ENCODE data around the gene HECW1. TPM values are rescaled to one million over a fixed set of nuclear protein-coding genes. Genes with fewer than 3 reads are reported as not detected.
A peak's percentile ranks its signal among the peaks of the same experiment; 100 is the strongest.
"Not testable (repeated sequence)": the region's sequence is repeated elsewhere in the genome, so short reads cannot be mapped to it uniquely, and the experiment has no call there.

The HECW1 gene
- total RNA-seq, 1 donor: under 0.01 TPM

DNA sequence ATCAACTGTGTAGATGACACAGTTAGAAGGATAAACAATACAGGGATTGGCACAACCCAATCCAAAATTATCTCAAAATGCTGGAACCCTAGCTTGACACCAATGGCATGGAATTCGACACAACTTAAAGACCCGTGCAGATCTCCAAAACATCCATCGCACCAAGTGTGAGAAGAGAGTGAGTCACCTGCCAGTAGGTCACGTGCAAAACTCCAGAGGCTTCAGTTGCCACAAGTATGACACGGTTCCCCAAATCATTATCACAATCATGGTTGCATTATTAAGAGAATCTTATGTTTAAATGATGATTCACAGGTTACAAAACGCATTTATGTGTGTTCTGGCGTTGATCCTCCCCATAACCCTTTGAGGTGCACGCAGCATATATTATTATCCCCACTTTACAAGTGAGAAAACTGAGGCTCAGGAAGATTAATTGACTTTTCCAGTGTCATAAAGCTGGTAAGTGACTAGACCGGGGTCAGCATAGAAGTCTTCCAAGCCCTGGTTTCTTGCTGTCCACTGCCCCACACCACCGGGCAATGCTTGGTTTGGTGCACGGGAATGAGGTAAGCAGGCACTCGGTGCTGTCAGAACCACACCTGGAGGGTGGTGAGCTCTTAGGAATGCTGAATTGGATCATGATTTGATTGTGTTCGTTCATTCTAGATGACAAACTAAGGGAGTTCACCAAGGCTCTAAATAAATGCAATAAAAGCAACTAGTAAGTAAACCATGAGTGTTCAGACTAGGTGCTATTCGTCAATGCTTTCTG, 446.9 kb downstream of the HECW1 start:
- Histone ChIP-seq H3K27me3 (ENCODE audit: insufficient read depth, low read length) (peaks cover 9% of the 10 kb centered on the region), H3K4me3 (ENCODE audit: low read length) (no peak overlapping the region), H3K4me1 (ENCODE audit: insufficient read depth, low read length) (no peaks in the 10 kb centered on the region), H3K9me3 (ENCODE audit: low read depth, low read length) (no peaks in the 10 kb centered on the region)

- no peak overlapping the region for H3K4me3 ChIP-seq (ENCODE audit: low read length)
- H3K4me1 ChIP-seq (ENCODE audit: insufficient read depth, low read length): no peaks in the 10 kb centered on the region
- H3K27me3 ChIP-seq (ENCODE audit: insufficient read depth, low read length): peaks cover 9% of the 10 kb centered on the region
- H3K9me3 ChIP-seq (ENCODE audit: low read depth, low read length): no peaks in the 10 kb centered on the region
These were observed 447.5 kb downstream of the HECW1 start for GRCh38 chr7:43559946-43560335.

- no peaks in the 10 kb centered on the region for H3K4me1 ChIP-seq (ENCODE audit: insufficient read depth, low read length)
- peaks cover 9% of the 10 kb centered on the region for H3K27me3 ChIP-seq (ENCODE audit: insufficient read depth, low read length)
- no peaks in the 10 kb centered on the region for H3K9me3 ChIP-seq (ENCODE audit: low read depth, low read length)
- H3K4me3 ChIP-seq (ENCODE audit: low read length): no peak overlapping the region
These were observed 448.4 kb downstream of the HECW1 start for GRCh38 chr7:43560742-43561330.

DNA sequence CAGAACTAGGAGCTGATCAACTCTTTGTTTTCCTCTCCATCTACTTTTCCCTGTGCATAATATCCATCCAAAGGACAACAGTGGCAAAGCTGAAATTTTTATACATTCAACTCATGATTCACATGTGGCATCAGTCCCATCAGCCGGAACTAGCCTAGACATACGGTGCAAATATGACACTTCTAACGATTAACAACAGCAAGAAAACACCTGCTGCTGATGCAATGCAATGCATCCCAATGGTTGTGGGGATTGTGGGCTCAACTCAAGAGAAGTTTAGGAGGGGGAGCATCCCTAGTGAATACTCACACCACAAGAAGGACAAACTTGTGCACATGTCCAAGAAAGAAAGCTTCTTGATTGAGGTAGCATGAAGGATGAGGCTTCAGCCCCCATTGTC, 449.9 kb downstream of the HECW1 start:
- peaks cover 9% of the 10 kb centered on the region for H3K27me3 ChIP-seq (ENCODE audit: insufficient read depth, low read length)
- H3K4me1 ChIP-seq (ENCODE audit: insufficient read depth, low read length): no peaks in the 10 kb centered on the region
- H3K4me3 ChIP-seq (ENCODE audit: low read length): no peak overlapping the region
- H3K9me3 ChIP-seq (ENCODE audit: low read depth, low read length): no peaks in the 10 kb centered on the region

DNA sequence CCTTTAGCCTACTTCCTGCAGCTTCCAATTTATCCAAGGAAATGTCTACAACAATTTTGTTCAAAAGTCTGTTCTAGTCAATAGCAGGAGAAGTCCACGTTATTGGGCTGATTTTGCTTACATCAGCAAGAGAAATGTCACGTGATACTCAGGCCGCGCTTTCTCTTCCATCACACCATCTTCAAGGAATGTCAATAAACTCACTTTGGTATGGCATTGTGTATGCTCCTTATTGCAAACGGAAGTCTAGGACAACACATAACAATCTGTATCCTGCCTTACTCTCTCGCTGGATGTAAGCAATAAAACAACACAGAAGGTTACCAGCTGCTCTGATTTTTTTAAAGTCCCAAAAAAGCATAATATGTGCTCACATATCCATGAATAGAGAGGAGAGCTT, 453.3 kb downstream of the HECW1 start:
- no peaks in the 10 kb centered on the region for H3K9me3 ChIP-seq (ENCODE audit: low read depth, low read length)
- no peaks in the 10 kb centered on the region for H3K4me1 ChIP-seq (ENCODE audit: insufficient read depth, low read length)
- H3K4me3 ChIP-seq (ENCODE audit: low read length): no peak overlapping the region

GRCh38 chr7:43568529-43568928, 456.1 kb downstream of the HECW1 start:
- Histone ChIP-seq H3K4me1 (ENCODE audit: insufficient read depth, low read length) (peaks cover 18% of the 10 kb centered on the region), H3K27me3 (ENCODE audit: insufficient read depth, low read length) (peaks cover 6% of the 10 kb centered on the region), H3K9me3 (ENCODE audit: low read depth, low read length) (no peaks in the 10 kb centered on the region), H3K4me3 (ENCODE audit: low read length) (no peak overlapping the region)

More for the DNA sequence above, 453.3 kb downstream of the HECW1 start:
- H3K27me3 ChIP-seq (ENCODE audit: insufficient read depth, low read length): peaks cover 9% of the 10 kb centered on the region

DNA sequence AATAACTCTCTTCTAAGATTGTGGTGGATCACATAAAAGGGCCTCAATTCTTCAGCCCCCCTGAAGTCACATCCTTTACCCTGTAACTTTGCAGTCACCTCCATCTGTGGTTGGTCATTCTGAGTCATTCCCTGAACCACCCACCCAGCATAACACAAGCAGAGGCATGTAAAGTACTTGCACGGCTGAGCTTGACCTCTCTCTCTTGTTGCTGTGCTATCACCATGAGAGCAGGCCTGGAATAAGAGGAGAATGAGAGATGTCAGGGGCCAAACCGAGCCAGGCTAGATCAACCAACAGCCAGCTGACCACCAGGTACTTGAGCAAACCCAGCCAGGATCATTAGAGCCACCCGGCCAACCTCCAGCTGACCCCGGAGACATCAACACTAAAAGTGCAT, 457.0 kb downstream of the HECW1 start:
- peaks cover 18% of the 10 kb centered on the region for H3K4me1 ChIP-seq (ENCODE audit: insufficient read depth, low read length)
- H3K9me3 ChIP-seq (ENCODE audit: low read depth, low read length): no peaks in the 10 kb centered on the region
- no peak overlapping the region for H3K4me3 ChIP-seq (ENCODE audit: low read length)
- H3K27me3 ChIP-seq (ENCODE audit: insufficient read depth, low read length): no peaks in the 10 kb centered on the region

DNA sequence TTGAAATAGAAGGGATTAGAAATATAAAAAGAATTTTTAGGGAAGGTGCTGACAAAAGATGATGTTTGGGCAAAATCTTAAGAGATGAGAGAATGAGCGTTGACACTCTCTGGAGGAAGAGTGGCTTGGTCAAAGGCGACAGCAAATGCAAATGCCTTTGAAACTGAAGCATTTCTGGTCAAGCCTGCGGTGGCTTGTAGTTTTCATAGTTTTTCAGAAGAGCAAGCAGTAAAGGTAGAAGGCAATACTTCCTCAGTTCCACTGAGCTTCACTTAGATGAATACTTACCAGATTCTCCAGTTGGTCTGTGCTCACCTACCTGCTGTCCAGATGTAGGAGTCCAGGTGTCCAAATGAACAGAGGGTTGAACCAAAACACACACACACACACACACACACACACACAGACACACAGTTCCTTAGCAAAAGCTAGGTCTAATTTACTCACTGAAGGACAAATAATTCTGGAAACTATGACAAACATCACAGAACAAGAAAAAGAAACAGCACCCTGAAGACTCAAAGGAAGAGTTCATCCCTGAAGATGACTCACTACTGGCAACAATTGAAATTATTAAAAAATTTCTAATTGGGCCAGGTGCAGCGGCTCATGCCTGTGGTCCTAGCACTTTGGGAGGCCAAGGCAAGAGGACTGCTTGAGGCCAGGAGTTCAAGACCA, 458.4 kb downstream of the HECW1 start:
- Histone ChIP-seq H3K27me3 (ENCODE audit: insufficient read depth, low read length) (no peaks in the 10 kb centered on the region), H3K4me3 (ENCODE audit: low read length) (no peak overlapping the region), H3K9me3 (ENCODE audit: low read depth, low read length) (no peaks in the 10 kb centered on the region)

DNA sequence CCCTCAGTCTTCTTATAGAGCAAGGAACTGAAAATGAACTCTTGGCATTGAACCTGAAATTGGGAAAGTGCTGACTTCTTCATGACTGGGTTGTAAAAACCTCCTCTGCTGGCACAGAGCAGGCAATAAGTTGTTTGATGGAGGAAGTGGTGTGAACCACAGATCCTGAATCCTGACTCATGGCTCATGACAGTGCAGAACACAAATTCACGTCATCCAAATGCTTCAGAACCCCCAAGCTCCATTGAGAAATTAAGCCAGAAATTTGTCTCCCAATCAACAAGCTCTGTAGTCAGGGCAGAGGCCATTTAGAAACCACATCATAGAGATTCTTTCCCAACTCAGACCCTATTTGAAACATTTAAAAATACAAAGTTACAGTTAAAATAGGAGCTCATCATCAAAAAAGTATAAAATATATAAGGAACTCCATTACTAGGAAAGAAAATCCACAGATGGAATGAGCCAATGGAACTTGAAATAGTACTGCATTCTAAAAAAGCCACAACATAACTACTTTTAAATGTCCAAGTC, 460.1 kb downstream of the HECW1 start:
- Histone ChIP-seq H3K4me1 (ENCODE audit: insufficient read depth, low read length) (peaks cover 18% of the 10 kb centered on the region), H3K4me3 (ENCODE audit: low read length) (no peak overlapping the region), H3K27me3 (ENCODE audit: insufficient read depth, low read length) (no peaks in the 10 kb centered on the region), H3K9me3 (ENCODE audit: low read depth, low read length) (no peaks in the 10 kb centered on the region)

More for the DNA sequence above, 458.4 kb downstream of the HECW1 start:
- H3K4me1 ChIP-seq (ENCODE audit: insufficient read depth, low read length): peaks cover 18% of the 10 kb centered on the region

DNA sequence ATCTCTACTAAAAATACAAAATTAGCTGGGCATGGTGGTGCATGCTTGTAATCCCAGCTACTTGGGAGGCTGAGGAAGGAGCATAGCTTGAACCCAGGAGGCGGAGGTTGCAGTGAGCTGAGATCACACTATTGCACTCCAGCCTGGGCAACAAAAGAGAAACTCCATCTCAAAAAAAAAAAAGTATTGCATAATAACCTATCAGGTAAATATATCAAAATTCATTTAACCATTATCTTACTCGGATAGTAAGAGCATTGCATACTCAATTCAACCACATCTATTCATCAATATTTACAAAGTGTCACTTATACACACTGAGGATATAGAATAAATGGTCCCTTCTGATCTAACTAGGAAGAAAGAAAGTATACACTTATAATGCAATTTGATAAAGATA, 461.4 kb downstream of the HECW1 start:
- H3K27me3 ChIP-seq (ENCODE audit: insufficient read depth, low read length): not testable (repeated sequence)

GRCh38 chr7:43575506-43575905, 463.1 kb downstream of the HECW1 start:
- Histone ChIP-seq H3K4me1 (ENCODE audit: insufficient read depth, low read length) (peaks cover 18% of the 10 kb centered on the region), H3K27me3 (ENCODE audit: insufficient read depth, low read length) (peaks cover 2% of the 10 kb centered on the region), H3K4me3 (ENCODE audit: low read length) (no peak overlapping the region), H3K9me3 (ENCODE audit: low read depth, low read length) (no peaks in the 10 kb centered on the region)

More for the DNA sequence above, 461.4 kb downstream of the HECW1 start:
- peaks cover 18% of the 10 kb centered on the region for H3K4me1 ChIP-seq (ENCODE audit: insufficient read depth, low read length)
- H3K9me3 ChIP-seq (ENCODE audit: low read depth, low read length); H3K4me3 ChIP-seq (ENCODE audit: low read length): not testable (repeated sequence)

DNA sequence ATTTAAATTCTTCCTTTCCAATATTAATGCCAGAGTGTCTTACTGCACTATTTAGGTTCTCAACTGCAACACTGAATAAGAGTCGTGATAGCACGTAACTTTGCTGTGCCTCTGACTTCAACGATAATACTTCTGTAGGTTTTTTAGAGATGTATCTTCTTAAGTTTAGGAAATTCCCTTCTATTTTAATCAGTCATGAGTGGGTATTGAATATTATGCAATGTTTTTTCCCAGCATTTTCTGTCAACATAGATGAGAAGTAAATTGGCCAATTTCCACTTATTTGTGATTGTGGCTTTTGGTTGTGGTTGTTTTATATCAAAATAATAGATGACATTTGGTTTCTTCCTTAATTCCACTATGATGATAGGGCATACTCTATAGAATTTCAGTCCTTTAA, 463.8 kb downstream of the HECW1 start:
- Histone ChIP-seq H3K4me1 (ENCODE audit: insufficient read depth, low read length) (peaks cover 18% of the 10 kb centered on the region), H3K27me3 (ENCODE audit: insufficient read depth, low read length) (peaks cover 9% of the 10 kb centered on the region), H3K9me3 (ENCODE audit: low read depth, low read length) (no peaks in the 10 kb centered on the region), H3K4me3 (ENCODE audit: low read length) (no peak overlapping the region)

DNA sequence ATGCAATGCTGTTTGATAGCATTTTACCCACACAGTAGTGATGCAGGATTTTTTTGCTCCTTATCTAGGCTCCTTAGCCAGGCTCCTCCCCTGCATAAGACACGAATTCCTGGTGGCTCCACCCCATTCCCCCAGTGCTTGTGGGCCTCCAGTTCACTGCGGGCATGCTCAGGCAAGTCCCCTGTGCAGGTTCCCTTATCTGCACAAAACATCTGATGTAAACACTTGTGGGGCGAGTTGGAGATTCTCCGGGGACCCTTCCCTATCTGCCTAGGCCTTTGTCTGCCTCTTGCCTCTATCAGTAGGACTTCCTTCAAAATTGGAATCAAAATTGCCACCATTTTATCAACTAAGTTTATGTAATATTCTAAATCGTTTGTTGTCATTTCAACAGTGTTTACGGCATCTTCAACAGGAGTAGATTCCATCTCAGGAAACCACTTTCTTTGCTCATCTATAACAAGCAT, 465.1 kb downstream of the HECW1 start:
- Histone ChIP-seq H3K27me3 (ENCODE audit: insufficient read depth, low read length) (peaks cover 12% of the 10 kb centered on the region), H3K9me3 (ENCODE audit: low read depth, low read length) (no peaks in the 10 kb centered on the region)

GRCh38 chr7:43582503-43583423, 470.3 kb downstream of the HECW1 start, which contains the start of gene STK17A:
Gene STK17A, plus strand, starts transcription at chr7:43583108. Its CDS starts 136 bp downstream, at chr7:43583244.
- Histone ChIP-seq H3K27me3 (ENCODE audit: insufficient read depth, low read length) (peaks cover 12% of the 10 kb centered on the region), H3K9me3 (ENCODE audit: low read depth, low read length) (no peaks in the 10 kb centered on the region), H3K4me3 (ENCODE audit: low read length) (peak within 1 kb of the TSS; percentile 87), H3K4me1 (ENCODE audit: insufficient read depth, low read length) (peaks cover 19% of the 10 kb centered on the region)

More for the DNA sequence above, 465.1 kb downstream of the HECW1 start:
- H3K4me3 ChIP-seq (ENCODE audit: low read length): no peak overlapping the region
- peaks cover 11% of the 10 kb centered on the region for H3K4me1 ChIP-seq (ENCODE audit: insufficient read depth, low read length)
